Measurements from ENCODE around the gene STH. TPM values are rescaled to one million over a fixed set of nuclear protein-coding genes. Genes with fewer than 3 reads are reported as not detected.

Gene STH
- polyA plus RNA-seq, 6 donors from 2014 or later, result not detected

GRCh38 chr17:45973099-45973780 lies 25.8 kb upstream of the STH start:
- no peak for DNase-seq
- ATAC-seq (ENCODE audit: low read depth in 2 of 2), result no peak
- H3K4me1 Mint-ChIP-seq, result peaks cover 19 to 27% (median 20%) of the 10 kb centered on the region in 3 donors
- H3K36me3 Mint-ChIP-seq, result peaks cover 0 to 14% of the 10 kb centered on the region in 2 donors
- H3K9me3 Mint-ChIP-seq, result peaks cover 0 to 9% (median 3%) of the 10 kb centered on the region in 7 donors
- peak overlapping the region in 1 of 6 donors; percentile 66 for H3K27ac Mint-ChIP-seq
- peak overlapping the region in 1 of 8 donors; percentile 29 for H3K4me3 Mint-ChIP-seq
- H3K27me3 Mint-ChIP-seq, result peaks cover 10 to 21% (median 16%) of the 10 kb centered on the region in 3 donors

- H3K27ac Mint-ChIP-seq, result peak overlapping the region in 2 of 6 donors; percentile 56 to 80
- peaks cover 19 to 27% (median 20%) of the 10 kb centered on the region in 3 donors for H3K4me1 Mint-ChIP-seq
- peaks cover 10 to 16% (median 14%) of the 10 kb centered on the region in 3 donors for H3K27me3 Mint-ChIP-seq
- H3K36me3 Mint-ChIP-seq, result peaks cover 0 to 14% of the 10 kb centered on the region in 2 donors
- peak overlapping the region in 2 of 8 donors; percentile 67 to 68 for H3K4me3 Mint-ChIP-seq
- no peak for ATAC-seq (ENCODE audit: low read depth in 2 of 2)
- no peak for DNase-seq
- peaks cover 0 to 9% (median 3%) of the 10 kb centered on the region in 7 donors for H3K9me3 Mint-ChIP-seq
Measured at GRCh38 chr17:45973946-45974859, 24.8 kb upstream of the STH start.

- DNase-seq (peak; percentile 68), ATAC-seq (ENCODE audit: low read depth in 2 of 2) (peak; percentile 98 to 99)
- Mint-ChIP-seq H3K9me3 (peaks cover 0 to 4% (median 0%) of the 10 kb centered on the region in 7 donors), H3K27ac (peak overlapping the region; percentile 53 to 91 (median 82)), H3K27me3 (peaks cover 2 to 15% (median 6%) of the 10 kb centered on the region in 3 donors), H3K4me1 (peaks cover 19 to 27% (median 20%) of the 10 kb centered on the region in 3 donors), H3K36me3 (peaks cover 0 to 7% of the 10 kb centered on the region in 2 donors), H3K4me3 (peak overlapping the region in 7 of 8 donors; percentile 20 to 87 (median 68))
Measured at GRCh38 chr17:45974916-45975630, 24.0 kb upstream of the STH start.

- peak; percentile 46 to 50 for ATAC-seq (ENCODE audit: low read depth in 2 of 2)
- peak overlapping the region in 7 of 8 donors; percentile 22 to 87 (median 68) for H3K4me3 Mint-ChIP-seq
- H3K27me3 Mint-ChIP-seq, result peaks cover 0 to 8% (median 0%) of the 10 kb centered on the region in 3 donors
- H3K27ac Mint-ChIP-seq, result peak overlapping the region; percentile 53 to 90 (median 84)
- peaks cover 0 to 4% (median 0%) of the 10 kb centered on the region in 7 donors for H3K9me3 Mint-ChIP-seq
- H3K36me3 Mint-ChIP-seq, result peaks cover 0 to 7% of the 10 kb centered on the region in 2 donors
- DNase-seq, result peak; percentile 22
- H3K4me1 Mint-ChIP-seq, result peaks cover 19 to 27% (median 20%) of the 10 kb centered on the region in 3 donors
Measured at GRCh38 chr17:45975640-45976295, 23.3 kb upstream of the STH start.

GRCh38 chr17:45976391-45976754 lies 22.7 kb upstream of the STH start:
- DNase-seq (no peak), ATAC-seq (ENCODE audit: low read depth in 2 of 2) (no peak)
- Mint-ChIP-seq H3K4me3 (peak overlapping the region in 2 of 8 donors; percentile 45 to 67), H3K27ac (peak overlapping the region in 4 of 6 donors; percentile 42 to 83 (median 61)), H3K36me3 (peaks cover 0 to 7% of the 10 kb centered on the region in 2 donors), H3K9me3 (peaks cover 0 to 4% (median 0%) of the 10 kb centered on the region in 7 donors), H3K27me3 (peaks cover 0 to 7% (median 0%) of the 10 kb centered on the region in 3 donors), H3K4me1 (peaks cover 19 to 27% (median 20%) of the 10 kb centered on the region in 3 donors)

GRCh38 chr17:45976755-45977505 lies 22.1 kb upstream of the STH start:
- ATAC-seq (ENCODE audit: low read depth in 2 of 2) (no peak), DNase-seq (no peak)
- peaks cover 19 to 27% (median 20%) of the 10 kb centered on the region in 3 donors for H3K4me1 Mint-ChIP-seq
- peaks cover 0 to 11% (median 0%) of the 10 kb centered on the region in 3 donors for H3K27me3 Mint-ChIP-seq
- H3K36me3 Mint-ChIP-seq, result peaks cover 0 to 7% of the 10 kb centered on the region in 2 donors
- H3K9me3 Mint-ChIP-seq, result peaks cover 0 to 4% (median 0%) of the 10 kb centered on the region in 7 donors
- peak overlapping the region in 3 of 8 donors; percentile 20 to 67 (median 61) for H3K4me3 Mint-ChIP-seq
- H3K27ac Mint-ChIP-seq, result no peak overlapping the region

GRCh38 chr17:45977506-45977824 lies 21.6 kb upstream of the STH start:
- Mint-ChIP-seq H3K27me3 (peaks cover 0 to 11% (median 0%) of the 10 kb centered on the region in 3 donors), H3K36me3 (peaks cover 0 to 3% of the 10 kb centered on the region in 2 donors), H3K4me1 (peaks cover 19 to 27% (median 20%) of the 10 kb centered on the region in 3 donors), H3K27ac (peak overlapping the region in 1 of 6 donors; percentile 33), H3K9me3 (peaks cover 0 to 2% (median 0%) of the 10 kb centered on the region in 7 donors), H3K4me3 (peak overlapping the region in 1 of 8 donors; percentile 40)
- DNase-seq, result no peak
- no peak for ATAC-seq (ENCODE audit: low read depth in 2 of 2)

GRCh38 chr17:45977976-45978626 lies 20.9 kb upstream of the STH start:
- ATAC-seq (ENCODE audit: low read depth in 2 of 2) (no peak), DNase-seq (no peak)
- H3K27me3 Mint-ChIP-seq, result peaks cover 0 to 11% (median 0%) of the 10 kb centered on the region in 3 donors
- no peaks in the 10 kb centered on the region for H3K36me3 Mint-ChIP-seq
- H3K4me3 Mint-ChIP-seq, result no peak overlapping the region
- peaks cover 19 to 27% (median 20%) of the 10 kb centered on the region in 3 donors for H3K4me1 Mint-ChIP-seq
- no peak overlapping the region for H3K27ac Mint-ChIP-seq
- no peaks in the 10 kb centered on the region for H3K9me3 Mint-ChIP-seq

GRCh38 chr17:45979137-45979536 lies 19.9 kb upstream of the STH start:
- no peak overlapping the region for H3K27ac Mint-ChIP-seq
- H3K9me3 Mint-ChIP-seq, result no peaks in the 10 kb centered on the region

GRCh38 chr17:45980855-45981254 lies 18.2 kb upstream of the STH start:
- ATAC-seq (ENCODE audit: low read depth in 2 of 2) (no peak), DNase-seq (no peak)
- Mint-ChIP-seq H3K27me3 (peaks cover 0 to 23% (median 0%) of the 10 kb centered on the region in 3 donors), H3K9me3 (no peaks in the 10 kb centered on the region), H3K4me1 (peaks cover 7% of the 10 kb centered on the region in 3 donors), H3K36me3 (no peaks in the 10 kb centered on the region), H3K27ac (no peak overlapping the region), H3K4me3 (no peak overlapping the region)

More at GRCh38 chr17:45979137-45979536, 19.9 kb upstream of the STH start:
- Mint-ChIP-seq H3K36me3 (no peaks in the 10 kb centered on the region), H3K4me3 (no peak overlapping the region), H3K27me3 (peaks cover 0 to 15% (median 0%) of the 10 kb centered on the region in 3 donors), H3K4me1 (peaks cover 19 to 25% (median 20%) of the 10 kb centered on the region in 3 donors)
- no peak for ATAC-seq (ENCODE audit: low read depth in 2 of 2)
- no peak for DNase-seq

- ATAC-seq (ENCODE audit: low read depth in 2 of 2), result no peak
Measured at GRCh38 chr17:45981306-45981705, 17.7 kb upstream of the STH start.

More at GRCh38 chr17:45981306-45981705, 17.7 kb upstream of the STH start:
- DNase-seq, result no peak
- peaks cover 2 to 3% (median 3%) of the 10 kb centered on the region in 3 donors for H3K4me1 Mint-ChIP-seq
- peaks cover 0 to 23% (median 0%) of the 10 kb centered on the region in 3 donors for H3K27me3 Mint-ChIP-seq
- H3K4me3 Mint-ChIP-seq, result no peak overlapping the region
- no peak overlapping the region for H3K27ac Mint-ChIP-seq
- H3K36me3 Mint-ChIP-seq, result no peaks in the 10 kb centered on the region
- no peaks in the 10 kb centered on the region for H3K9me3 Mint-ChIP-seq

Measured in naive B cell (primary cell).